ENCODE measurements around the gene RASSF8.

RASSF8 gene

DNA sequence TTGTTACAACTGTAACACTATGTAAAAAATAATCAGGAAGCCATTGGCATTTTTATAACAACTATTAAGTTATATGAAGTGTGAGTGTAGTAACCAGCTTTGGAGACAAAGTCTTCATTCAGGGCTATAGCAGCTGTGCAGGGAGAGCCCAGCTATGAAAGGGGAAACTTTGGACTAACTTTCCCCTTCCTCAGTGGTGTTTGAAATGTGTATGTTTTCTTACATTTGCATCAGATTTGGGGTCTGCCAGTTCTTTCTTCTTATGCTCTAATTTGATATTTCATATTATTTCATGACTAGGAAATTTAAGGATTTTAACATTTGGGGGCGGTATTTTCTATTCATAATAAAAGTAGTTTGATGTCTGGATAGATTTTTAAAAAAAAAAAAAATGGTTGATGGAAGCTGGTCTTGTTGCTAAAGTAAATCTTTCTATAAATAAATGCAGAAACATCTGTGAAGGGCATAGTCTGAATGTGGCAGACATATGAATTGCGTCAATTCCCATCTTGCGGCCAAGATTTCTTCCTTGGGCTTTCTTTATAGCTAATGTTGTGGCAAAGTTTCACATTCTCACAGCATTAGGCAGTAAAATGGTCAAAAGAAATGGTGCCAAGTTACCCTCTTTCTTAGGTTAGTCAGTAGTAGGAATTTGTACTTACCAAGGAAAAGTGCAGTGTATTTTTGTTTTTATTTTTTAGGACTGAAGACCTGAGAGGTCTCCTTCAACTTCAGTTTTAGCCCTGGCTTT lies 35.6 kb downstream of the RASSF8 start:
- no peak for DNase-seq

DNA sequence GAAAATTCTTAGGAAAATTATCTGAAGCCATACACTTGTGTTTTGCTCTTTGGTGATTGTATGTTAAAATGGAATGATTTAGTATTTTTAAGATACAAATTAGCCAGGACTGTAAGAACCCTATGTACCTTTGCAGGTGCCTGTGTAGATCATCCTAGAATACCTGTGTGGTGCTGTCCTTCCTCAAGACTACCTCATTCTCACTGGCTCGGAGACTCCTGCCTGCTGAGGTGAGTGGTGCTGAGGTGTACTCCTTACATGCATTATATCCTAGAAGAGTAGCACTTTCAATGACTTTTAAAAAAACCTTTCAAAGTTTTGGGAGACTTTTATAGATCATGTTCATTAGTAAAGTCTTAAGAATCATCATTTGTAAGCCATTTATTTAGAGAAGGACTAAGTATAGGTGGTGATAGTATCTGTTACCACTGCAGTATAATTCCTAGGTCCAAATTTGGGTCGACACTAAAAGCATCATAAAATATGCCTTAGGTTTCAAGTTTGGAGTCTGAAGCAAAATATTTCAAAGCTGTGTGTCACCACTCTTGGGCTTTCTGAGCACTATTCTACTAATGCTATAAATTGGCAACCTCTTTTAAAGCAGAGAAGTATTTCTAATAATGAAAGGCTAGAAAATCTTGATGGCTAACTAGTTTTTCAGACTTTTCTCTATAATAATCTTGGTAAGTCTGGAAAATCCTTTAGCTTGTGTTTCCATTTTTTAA lies 36.6 kb downstream of the RASSF8 start:
- no peak for DNase-seq

DNA sequence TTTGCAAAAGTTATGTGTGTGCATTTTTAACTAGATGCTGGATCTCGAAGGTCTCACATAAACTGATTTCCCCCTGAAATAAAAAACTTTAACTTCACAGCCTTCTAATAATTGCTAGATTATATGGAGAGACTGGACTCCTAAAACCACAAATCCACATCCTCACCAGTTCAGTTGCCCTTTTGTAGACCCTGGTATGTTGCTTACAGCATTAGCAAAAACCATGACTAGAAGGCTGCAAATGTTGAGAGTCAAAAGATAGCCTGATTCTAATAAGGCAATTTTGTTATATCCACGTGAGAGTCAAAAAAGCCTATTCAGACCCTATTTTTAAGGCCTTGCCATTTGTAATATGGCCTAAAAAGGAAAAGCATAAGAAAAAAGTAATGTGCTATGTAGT lies 37.4 kb downstream of the RASSF8 start:
- no peak for DNase-seq

GRCh38 chr12:25996677-25997076 lies 38.2 kb downstream of the RASSF8 start:
- DNase-seq, result no peak

- no peak for DNase-seq
Measured at GRCh38 chr12:25997201-25997963, 38.9 kb downstream of the RASSF8 start.

GRCh38 chr12:26000898-26001297 lies 42.4 kb downstream of the RASSF8 start:
- DNase-seq, result no peak

DNA sequence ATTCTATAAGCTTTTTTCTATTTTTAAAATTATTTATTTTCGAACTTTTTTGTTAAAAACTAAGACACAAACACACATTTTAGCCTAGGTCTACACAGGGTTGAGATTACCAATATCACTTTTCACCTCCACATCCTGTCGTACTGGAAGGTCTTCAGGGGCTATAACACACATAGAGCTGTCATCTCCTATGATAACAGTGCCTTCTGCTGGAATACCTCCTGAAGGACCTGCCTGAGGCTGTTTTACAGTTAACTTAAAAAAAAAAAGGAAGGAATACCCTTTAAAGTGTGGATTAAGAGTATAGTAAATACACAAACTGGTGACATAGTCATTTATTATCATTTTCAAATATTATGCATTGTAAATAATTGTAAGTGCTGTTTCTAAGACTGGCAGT lies 43.0 kb downstream of the RASSF8 start:
- no peak for DNase-seq

GRCh38 chr12:26003065-26003464 lies 44.6 kb downstream of the RASSF8 start:
- no peak for DNase-seq

- DNase-seq, result no peak
Measured at GRCh38 chr12:26007566-26007965, 49.1 kb downstream of the RASSF8 start.

GRCh38 chr12:26009593-26009992 lies 51.1 kb downstream of the RASSF8 start:
- DNase-seq, result no peak

- no peak for DNase-seq
Measured at GRCh38 chr12:26010293-26010821, 51.9 kb downstream of the RASSF8 start.

DNA sequence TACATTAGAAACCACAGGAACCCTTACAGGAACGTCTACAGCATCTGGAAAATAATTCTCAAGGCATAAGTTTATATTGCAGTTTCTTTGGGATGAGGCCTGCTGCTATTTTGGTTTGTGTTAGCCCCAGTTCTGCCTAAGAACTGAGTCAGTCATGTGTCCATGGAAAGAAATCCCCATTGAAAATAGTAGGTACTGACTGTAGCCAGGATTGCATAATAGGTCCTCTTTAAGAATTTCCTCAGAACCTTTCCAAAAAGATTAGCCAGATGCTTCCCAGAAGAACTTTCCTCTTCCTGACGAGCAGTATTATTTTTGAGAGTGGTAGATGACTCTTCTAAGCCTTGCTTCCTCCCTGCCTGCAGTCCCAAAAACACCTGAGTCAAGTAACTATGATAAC lies 52.6 kb downstream of the RASSF8 start:
- DNase-seq, result no peak

GRCh38 chr12:26014085-26014484 lies 55.6 kb downstream of the RASSF8 start:
- no peak for DNase-seq

DNA sequence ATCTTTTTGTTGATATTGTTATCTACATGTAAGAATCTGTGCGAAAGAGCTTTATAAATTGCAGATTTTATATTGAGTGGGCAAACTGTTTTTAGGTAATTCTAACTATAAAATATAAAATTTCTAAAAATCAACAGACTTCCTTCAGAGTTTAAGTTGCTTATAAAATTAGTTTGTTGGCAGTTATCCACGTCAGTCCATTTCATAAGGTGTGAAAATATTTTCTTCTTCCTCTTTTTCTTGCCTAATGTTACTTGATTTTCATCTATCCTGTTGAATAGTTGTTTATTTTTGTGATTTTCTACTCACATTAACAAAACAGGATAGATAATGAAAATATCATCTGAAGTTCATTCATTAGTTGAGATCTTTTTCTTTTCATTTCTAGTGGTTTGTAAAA lies 58.0 kb downstream of the RASSF8 start:
- no peak for DNase-seq

DNA sequence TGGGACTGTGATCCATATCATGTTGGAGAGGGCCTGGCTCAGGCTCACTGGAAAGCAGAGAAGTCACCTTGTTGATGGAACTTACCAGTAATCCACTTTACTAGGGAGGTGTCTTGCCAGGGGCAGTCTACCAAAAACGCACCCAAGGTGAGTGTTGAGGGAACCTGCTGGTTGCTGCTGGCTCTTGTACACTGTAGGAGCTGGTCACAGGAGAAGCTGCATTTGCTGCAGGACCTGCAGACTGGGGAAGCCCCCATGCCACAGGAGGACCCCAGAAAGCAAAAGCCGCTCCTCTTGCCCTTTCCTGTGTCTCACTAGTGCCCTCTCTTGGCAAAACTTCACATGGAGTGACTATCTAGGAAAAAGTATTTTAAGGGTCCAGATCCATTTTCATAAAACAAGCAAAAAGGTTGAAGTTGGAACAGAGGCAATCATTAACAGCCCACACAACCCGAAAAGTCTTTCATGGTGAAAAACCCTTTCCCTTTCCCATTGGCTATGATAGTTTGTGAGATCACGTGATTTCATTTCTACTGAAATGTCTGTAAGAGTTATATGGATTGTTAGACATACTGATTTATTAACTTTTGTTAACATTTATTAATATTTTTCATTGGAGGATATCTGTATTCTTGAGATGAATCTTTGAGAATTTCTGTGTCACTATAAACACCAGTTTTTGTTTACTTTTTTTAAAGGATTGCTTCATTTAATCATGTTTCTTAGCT lies 59.2 kb downstream of the RASSF8 start:
- DNase-seq, result no peak

GRCh38 chr12:26018926-26019325 lies 60.4 kb downstream of the RASSF8 start:
- no peak for DNase-seq

- DNase-seq, result no peak
Measured at GRCh38 chr12:26021534-26021933, 63.1 kb downstream of the RASSF8 start.

GRCh38 chr12:26022043-26022442 lies 63.6 kb downstream of the RASSF8 start:
- no peak for DNase-seq

GRCh38 chr12:26026713-26027112 lies 68.2 kb downstream of the RASSF8 start:
- no peak for DNase-seq

DNA sequence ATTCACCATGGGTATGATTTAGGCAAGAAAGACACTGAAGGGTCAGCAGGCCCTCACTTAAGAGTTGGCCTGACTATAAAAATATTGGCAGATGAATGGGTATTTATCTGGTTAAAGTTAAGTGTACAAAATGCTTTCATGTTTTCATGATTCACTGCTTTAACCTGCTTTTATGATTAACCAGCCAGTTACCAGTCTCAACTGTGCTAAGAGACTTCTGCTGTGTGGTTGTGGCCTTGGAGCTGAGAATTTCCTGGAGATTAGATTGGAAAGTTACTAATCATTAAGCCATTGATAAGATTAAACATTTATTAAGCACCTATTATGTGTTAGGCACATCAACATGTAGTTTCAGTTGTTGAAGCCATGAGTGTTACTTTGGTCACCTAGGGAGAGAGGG lies 68.9 kb downstream of the RASSF8 start:
- no peak for DNase-seq

- no peak for DNase-seq
Measured at GRCh38 chr12:26028953-26029735, 70.7 kb downstream of the RASSF8 start.

DNA sequence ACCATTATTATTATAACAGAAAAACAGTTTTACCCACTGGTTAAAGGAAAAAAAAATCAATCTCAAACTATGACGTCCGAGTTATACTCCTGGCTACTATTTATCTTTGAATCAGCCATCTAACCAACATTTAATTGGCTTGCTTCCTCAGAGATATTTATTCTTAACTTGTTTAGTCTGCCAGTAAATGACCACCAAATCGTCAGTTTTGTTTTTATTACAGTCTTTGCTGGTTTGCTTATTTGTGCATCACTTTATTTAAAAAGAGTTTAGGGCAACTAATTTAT lies 71.2 kb downstream of the RASSF8 start:
- DNase-seq, result no peak

Data from activated naive CD4-positive, alpha-beta T cell (primary cell).